Natural killer cell (primary cell): Measurements from ENCODE around the gene BTBD10. TPM values are rescaled to one million over a fixed set of nuclear protein-coding genes. Genes with fewer than 3 reads are reported as not detected.

Experiments
- ATAC-seq, 3 donors: fragments of 150-1000 bp in 2 of 3; fragments of 200-7000 bp in 1 of 3; cut with Tn5 transposase; 1 replicate in 1 of 3; 2 replicates in 2 of 3; pipeline ENCODE4 v1.10.0; 2021; ENCODE audit warnings: mild to moderate bottlenecking in 2 of 3, moderate library complexity in 2 of 3
- DNase-seq, 2 donors: peaks; one replicate each; pipeline versions ENCODE4 v3.0.0 to v3.0.0-alpha.2; 2013 to 2021; ENCODE audit warnings: mixed read lengths in 1 of 2
- H3K27ac ChIP-seq: one replicate; pipeline ENCODE4 v1.5.1; 2013; ENCODE audit warnings: mild to moderate bottlenecking, low read length
- H3K27me3 ChIP-seq: one replicate; pipeline ENCODE4 v1.6.1; 2013; ENCODE audit warnings: low read length; ENCODE audit not compliant: control insufficient read depth, insufficient read depth
- H3K36me3 ChIP-seq: one replicate; pipeline ENCODE4 v1.6.1; 2013; ENCODE audit warnings: low read length; ENCODE audit not compliant: control insufficient read depth, insufficient read depth
- H3K4me1 ChIP-seq: one replicate; pipeline ENCODE4 v1.6.1; 2013; ENCODE audit warnings: low read length; ENCODE audit not compliant: control insufficient read depth, insufficient read depth
- H3K4me3 ChIP-seq: one replicate; pipeline ENCODE4 v1.5.1; 2013; ENCODE audit warnings: low read length
- H3K9me3 ChIP-seq: one replicate; pipeline ENCODE4 v1.6.1; 2013; ENCODE audit warnings: low read length; ENCODE audit not compliant: control insufficient read depth, insufficient read depth
- H3K27ac Mint-ChIP-seq, 2 donors: one replicate each; pipeline ENCODE4 v1.8.0; 2022; ENCODE audit warnings: mild to moderate bottlenecking in 2 of 2, mixed read lengths in 2 of 2, moderate library complexity in 1 of 2
- H3K27me3 Mint-ChIP-seq, 2 donors: one replicate each; pipeline ENCODE4 v1.8.0; 2022; ENCODE audit warnings: low read depth in 2 of 2, mixed read lengths in 2 of 2
- H3K36me3 Mint-ChIP-seq: one replicate; pipeline ENCODE4 v1.8.0; 2022; ENCODE audit warnings: mixed read lengths
- H3K4me1 Mint-ChIP-seq, 2 donors: one replicate each; pipeline ENCODE4 v1.8.0; 2022; ENCODE audit warnings: mixed read lengths in 2 of 2
- H3K4me3 Mint-ChIP-seq: one replicate; pipeline ENCODE4 v1.8.0; 2022; ENCODE audit warnings: mild to moderate bottlenecking, moderate library complexity, mixed read lengths
- H3K9me3 Mint-ChIP-seq, 2 donors: one replicate each; pipeline ENCODE4 v1.8.0; 2022; ENCODE audit warnings: mixed read lengths in 2 of 2
- CTCF ChIP-seq: fragments of 200-600 bp; IDR thresholded peaks from one replicate; pipeline ENCODE4 v1.8.0; 2022; ENCODE audit warnings: antibody characterized with exemption
- whole genome bisulfite sequencing: methylation state at CpG from one replicate; pipeline ENCODE4 v1.1.7; 2013; ENCODE audit warnings: missing lambda C conversion rate; ENCODE audit not compliant: insufficient coverage; 5-methylcytosine and 5-hydroxymethylcytosine counted together
- intact Hi-C: fragments of 100-400 bp; cut with micrococcal nuclease; formaldehyde crosslinking; loops from one replicate; pipeline ENCODE4 v1.14.2; 2022
- total RNA-seq, 4 donors: library from RNA; stranded (reverse); fragments of 120-200 nt in 1 of 4; gene quantifications; one replicate each; pipeline versions ENCODE4 v1.2.3 to v1.2.4, GENCODE V29; 2013 to 2022

Gene BTBD10
- total RNA-seq, 3 donors from 2014 or later (not counting 1 experiment from before 2014, with no cell fraction given) = 18.0 to 26.9 (median 23.2) TPM

- Mint-ChIP-seq H3K27ac (peak overlapping the region; percentile 25 to 39), H3K36me3 (peaks cover 9% of the 10 kb centered on the region), H3K4me1 (peaks cover 51 to 64% of the 10 kb centered on the region in 2 donors), H3K9me3 (no peaks in the 10 kb centered on the region), H3K4me3 (no peak overlapping the region), H3K27me3 (no peaks in the 10 kb centered on the region)
- no peaks in the 10 kb centered on the region for H3K27me3 ChIP-seq
- H3K4me1 ChIP-seq = no peaks in the 10 kb centered on the region
- H3K9me3 ChIP-seq = no peaks in the 10 kb centered on the region
- H3K27ac ChIP-seq = no peak overlapping the region
- H3K36me3 ChIP-seq = no peaks in the 10 kb centered on the region
- DNase-seq (no peak), ATAC-seq (no peak)
- TF ChIP-seq CTCF = no peak
- H3K4me3 ChIP-seq = no peak overlapping the region
- 95% methylated on average over 5 of the region's 6 CpGs for WGBS
- intact Hi-C loops = no loop called here
These were observed 28.5 kb downstream of the BTBD10 start for GRCh38 chr11:13434247-13435205.

- Mint-ChIP-seq H3K27me3 (no peaks in the 10 kb centered on the region), H3K36me3 (peaks cover 20% of the 10 kb centered on the region), H3K27ac (peak overlapping the region in 1 of 2 donors; percentile 16), H3K9me3 (no peaks in the 10 kb centered on the region), H3K4me1 (peaks cover 51 to 73% of the 10 kb centered on the region in 2 donors), H3K4me3 (no peak overlapping the region)
- no peak overlapping the region for H3K4me3 ChIP-seq
- H3K27me3 ChIP-seq = no peaks in the 10 kb centered on the region
- WGBS = 100% methylated on average over 1 of the region's 2 CpGs
- no peaks in the 10 kb centered on the region for H3K9me3 ChIP-seq
- H3K4me1 ChIP-seq = no peaks in the 10 kb centered on the region
- ATAC-seq (no peak), DNase-seq (no peak)
- H3K36me3 ChIP-seq = no peaks in the 10 kb centered on the region
- intact Hi-C loops = no loop called here
- no peak for TF ChIP-seq CTCF
- H3K27ac ChIP-seq = no peak overlapping the region
These were observed 29.6 kb downstream of the BTBD10 start for GRCh38 chr11:13433437-13433836.

GRCh38 chr11:13429836-13430235, 33.2 kb downstream of the BTBD10 start:
- H3K27ac ChIP-seq = no peak overlapping the region
- Mint-ChIP-seq H3K9me3 (peaks cover 2 to 7% of the 10 kb centered on the region in 2 donors), H3K27ac (peak overlapping the region in 1 of 2 donors; percentile 14), H3K36me3 (peaks cover 41% of the 10 kb centered on the region), H3K4me1 (peaks cover 32 to 65% of the 10 kb centered on the region in 2 donors), H3K4me3 (no peak overlapping the region), H3K27me3 (no peaks in the 10 kb centered on the region)
- no peaks in the 10 kb centered on the region for H3K36me3 ChIP-seq
- intact Hi-C loops = no loop called here
- no peak for TF ChIP-seq CTCF
- H3K4me3 ChIP-seq = no peak overlapping the region
- DNase-seq = no peak
- no peaks in the 10 kb centered on the region for H3K27me3 ChIP-seq
- H3K9me3 ChIP-seq = no peaks in the 10 kb centered on the region
- no peaks in the 10 kb centered on the region for H3K4me1 ChIP-seq
- WGBS = 89% methylated on average over 2 of the region's 3 CpGs
- no peak for ATAC-seq
